H9 (cell line): Measurements from ENCODE around the gene LRP10. TPM values are rescaled to one million over a fixed set of nuclear protein-coding genes. Genes with fewer than 3 reads are reported as not detected.

ENCODE experiments used
- DNase-seq: peaks from one replicate; pipeline ENCODE4 v3.0.0-alpha.2; 2017
- H2AFZ ChIP-seq: one replicate; pipeline ENCODE4 v1.6.1; 2013; ENCODE audit warnings: mild to moderate bottlenecking, low read length, control low read depth, moderate library complexity
- H2AK5ac ChIP-seq: 2 replicates; pipeline ENCODE4 v1.6.1; 2013; ENCODE audit warnings: low read length, control low read depth, mixed read lengths; ENCODE audit not compliant: insufficient read length
- H2BK120ac ChIP-seq: one replicate; pipeline ENCODE4 v1.6.1; 2013; ENCODE audit warnings: low read depth, mild to moderate bottlenecking, low read length, control low read depth, inconsistent platforms; ENCODE audit not compliant: poor library complexity, severe bottlenecking
- H2BK12ac ChIP-seq: 2 replicates; pipeline ENCODE4 v1.6.1; 2013; ENCODE audit warnings: low read length, control low read depth, mixed read lengths, low read depth; ENCODE audit not compliant: insufficient read length
- H2BK15ac ChIP-seq: 2 replicates; pipeline ENCODE4 v1.6.1; 2013; ENCODE audit warnings: low read depth, low read length, control low read depth
- H2BK20ac ChIP-seq: one replicate; pipeline ENCODE4 v1.6.1; 2013; ENCODE audit warnings: low read depth, mild to moderate bottlenecking, low read length, control low read depth, inconsistent platforms; ENCODE audit not compliant: poor library complexity, severe bottlenecking
- H2BK5ac ChIP-seq: 2 replicates; pipeline ENCODE4 v1.6.1; 2013; ENCODE audit warnings: low read length, control low read depth, mixed read lengths; ENCODE audit not compliant: insufficient read length
- H3K14ac ChIP-seq: 2 replicates; pipeline ENCODE4 v1.6.1; 2013; ENCODE audit warnings: low read length, control low read depth; ENCODE audit not compliant: insufficient read depth
- H3K18ac ChIP-seq: 2 replicates; pipeline ENCODE4 v1.6.1; 2013; ENCODE audit warnings: low read depth, mild to moderate bottlenecking, mixed read lengths, low read length, control low read depth; ENCODE audit not compliant: insufficient read length
- H3K23ac ChIP-seq: 2 replicates; pipeline ENCODE4 v1.6.1; 2013; ENCODE audit warnings: low read length, control low read depth, mixed read lengths, low read depth; ENCODE audit not compliant: insufficient read length
- H3K23me2 ChIP-seq: 2 replicates; pipeline ENCODE4 v1.6.1; 2013; ENCODE audit warnings: low read depth, mild to moderate bottlenecking, mixed read lengths, low read length, control low read depth; ENCODE audit not compliant: insufficient read length, poor library complexity, severe bottlenecking
- H3K27ac ChIP-seq: 2 replicates; pipeline ENCODE4 v1.5.1; 2013; ENCODE audit warnings: low read length, control low read depth, mixed read lengths, low read depth; ENCODE audit not compliant: insufficient read length
- H3K27me3 ChIP-seq: 2 replicates; pipeline ENCODE4 v1.6.1; 2013; ENCODE audit warnings: low read length, control low read depth, inconsistent platforms; ENCODE audit not compliant: insufficient read depth
- H3K4ac ChIP-seq: 2 replicates; pipeline ENCODE4 v1.6.1; 2013; ENCODE audit warnings: low read depth, mild to moderate bottlenecking, control low read depth, inconsistent platforms, low read length, moderate library complexity
- H3K4me1 ChIP-seq: 2 replicates; pipeline ENCODE4 v1.6.1; 2013; ENCODE audit warnings: low read length, control low read depth, inconsistent platforms; ENCODE audit not compliant: insufficient read depth
- H3K4me2 ChIP-seq: 2 replicates; pipeline ENCODE4 v1.6.1; 2013; ENCODE audit warnings: low read length, control low read depth, mixed read lengths; ENCODE audit not compliant: insufficient read length, insufficient read depth
- H3K56ac ChIP-seq: 2 replicates; pipeline ENCODE4 v1.6.1; 2013; ENCODE audit warnings: low read depth, mild to moderate bottlenecking, mixed read lengths, low read length, control low read depth; ENCODE audit not compliant: insufficient read length
- H3K79me1 ChIP-seq: 2 replicates; pipeline ENCODE4 v1.6.1; 2013; ENCODE audit warnings: low read depth, mild to moderate bottlenecking, moderate library complexity, low read length, control low read depth, inconsistent platforms; ENCODE audit not compliant: insufficient read depth, poor library complexity, severe bottlenecking
- H3K79me2 ChIP-seq: 2 replicates; pipeline ENCODE4 v1.6.1; 2013; ENCODE audit warnings: low read length, control low read depth, inconsistent platforms; ENCODE audit not compliant: insufficient read depth
- H3K9ac ChIP-seq: 2 replicates; pipeline ENCODE4 v1.6.1; 2013; ENCODE audit warnings: low read length, control low read depth, mixed read lengths; ENCODE audit not compliant: insufficient read length; ENCODE audit errors: extremely low read depth
- H3K9me3 ChIP-seq: one replicate; pipeline ENCODE4 v1.6.1; 2013; ENCODE audit warnings: low read depth, low read length, inconsistent platforms; ENCODE audit not compliant: control insufficient read depth
- H3T11ph ChIP-seq: one replicate; pipeline ENCODE4 v1.6.1; 2013; ENCODE audit warnings: mild to moderate bottlenecking, low read length, control low read depth, inconsistent platforms
- H4K20me1 ChIP-seq: one replicate; pipeline ENCODE4 v1.6.1; 2013; ENCODE audit not compliant: control insufficient read depth, insufficient read length, insufficient read depth
- H4K5ac ChIP-seq: 2 replicates; pipeline ENCODE4 v1.6.1; 2013; ENCODE audit warnings: low read depth, mild to moderate bottlenecking, mixed read lengths, low read length, control low read depth; ENCODE audit not compliant: insufficient read length
- H4K8ac ChIP-seq: replicated peaks from 2 replicates; pipeline ENCODE4 v1.6.1; 2013; ENCODE audit warnings: low read length, control low read depth, mixed read lengths, low read depth; ENCODE audit not compliant: insufficient read length
- H4K91ac ChIP-seq: 2 replicates; pipeline ENCODE4 v1.6.1; 2013; ENCODE audit warnings: low read depth, mild to moderate bottlenecking, moderate library complexity, mixed read lengths, low read length, control low read depth; ENCODE audit not compliant: insufficient read length
- H3K27ac Mint-ChIP-seq, 3 experiments: 2 replicates in 2 of 3; 3 replicates in 1 of 3; pipeline ENCODE4 v1.8.0; 2020 to 2021; ENCODE audit warnings: mixed read lengths in 3 of 3, mild to moderate bottlenecking in 1 of 3, moderate library complexity in 1 of 3
- H3K27me3 Mint-ChIP-seq: 2 replicates; pipeline ENCODE4 v1.8.0; 2021; ENCODE audit warnings: low read depth, mild to moderate bottlenecking, moderate library complexity, mixed read lengths
- H3K36me3 Mint-ChIP-seq, 3 experiments: 2 replicates in 2 of 3; 3 replicates in 1 of 3; pipeline ENCODE4 v1.8.0; 2020 to 2021; ENCODE audit warnings: low read depth in 3 of 3, mixed read lengths in 3 of 3; ENCODE audit not compliant: insufficient read depth in 1 of 3
- H3K4me1 Mint-ChIP-seq, 2 experiments: 2 replicates each; pipeline ENCODE4 v1.8.0; 2020; ENCODE audit warnings: mixed read lengths in 2 of 2
- H3K4me3 Mint-ChIP-seq, 2 experiments: 2 replicates in 1 of 2; 3 replicates in 1 of 2; pipeline ENCODE4 v1.8.0; 2020 to 2021; ENCODE audit warnings: mild to moderate bottlenecking in 2 of 2, mixed read lengths in 2 of 2, moderate library complexity in 1 of 2
- H3K9me3 Mint-ChIP-seq, 2 experiments: 2 replicates in 1 of 2; 3 replicates in 1 of 2; pipeline ENCODE4 v1.8.0; 2020; ENCODE audit warnings: mild to moderate bottlenecking in 2 of 2, mixed read lengths in 2 of 2, moderate library complexity in 1 of 2
- CTCF ChIP-seq: fragments of 200-600 bp; sonication (generic); conservative IDR thresholded peaks from 3 replicates; pipeline ENCODE4 v1.8.0; 2021; ENCODE audit warnings: antibody characterized with exemption, mild to moderate bottlenecking
- WGBS: extraction: QIAGEN DNeasy Blood & Tissue Kit; methylation state at CpG from one replicate; pipeline ENCODE4 v1.1.7; 2013; ENCODE audit warnings: missing lambda C conversion rate, low lambda C conversion rate, mixed read lengths; ENCODE audit not compliant: insufficient read length; ENCODE audit errors: extremely low coverage; 5-methylcytosine and 5-hydroxymethylcytosine counted together
- total RNA-seq: library from RNA; stranded (reverse); gene quantifications from 2 replicates; pipeline ENCODE4 v1.2.1, GENCODE V29; 2021

LRP10 gene
- total RNA-seq, 1 experiment from 2014 or later = 13.3 TPM

DNA sequence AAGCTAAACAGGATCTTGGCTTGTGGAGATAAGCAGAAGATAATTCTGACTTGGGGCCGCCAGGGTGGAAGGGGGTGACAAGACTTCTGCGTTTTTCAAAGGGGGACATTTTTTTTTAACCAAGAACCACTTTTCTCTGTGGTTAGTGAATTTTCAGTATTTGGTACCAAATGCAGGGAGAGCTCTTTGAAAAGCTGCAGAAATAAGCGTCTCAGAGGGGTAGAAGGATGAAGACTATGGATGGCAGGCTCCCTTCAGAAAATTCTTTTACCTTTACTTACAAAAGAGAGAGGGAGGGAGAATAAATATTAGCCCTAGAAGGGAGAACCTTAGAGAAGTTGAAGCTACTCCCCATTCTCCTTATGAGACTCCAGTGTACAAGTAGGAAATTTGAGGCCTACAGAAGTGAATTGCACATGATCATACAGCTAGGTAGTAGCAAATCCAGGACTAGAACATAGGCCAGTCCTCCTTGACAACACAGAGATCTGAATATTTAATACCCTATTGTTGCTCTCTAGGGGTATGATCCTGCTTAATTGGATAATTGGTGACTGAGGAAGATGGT lies 41.0 kb upstream of the LRP10 start:
- no peak overlapping the region for H3K23ac ChIP-seq

More for the DNA sequence above, 41.0 kb upstream of the LRP10 start:
- H3K4me1 ChIP-seq = no peaks in the 10 kb centered on the region
- no peak overlapping the region for H3K56ac ChIP-seq
- peak overlapping the region in 2 of 3 experiments; percentile 97 to 99; a peak in 5 of 7 replicates for H3K27ac Mint-ChIP-seq
- no peak overlapping the region for H3K18ac ChIP-seq
- peaks cover 6% of the 10 kb centered on the region for H3K23me2 ChIP-seq
- no peaks in the 10 kb centered on the region for H3K27me3 ChIP-seq
- no peak overlapping the region for H2BK12ac ChIP-seq
- H3K4me3 Mint-ChIP-seq = peak overlapping the region; percentile 96
- no peak overlapping the region for H4K5ac ChIP-seq
- H3K9me3 Mint-ChIP-seq = peaks cover 0 to 4% of the 10 kb centered on the region in 2 experiments; a peak in 2 of 5 replicates
- 0 out of 2 replicates have a peak overlapping the region, but pooled peaks have one; percentile 59 for H3K4ac ChIP-seq
- H3K9ac ChIP-seq = peak overlapping the region; percentile 81
- no peaks in the 10 kb centered on the region for H3K27me3 Mint-ChIP-seq
- H2BK15ac ChIP-seq = no peak overlapping the region
- no peak overlapping the region for H2AFZ ChIP-seq
- no peak overlapping the region for H4K91ac ChIP-seq
- no CpG with 5 or more reads among the region's 3 CpGs for WGBS
- H3K14ac ChIP-seq = no peak overlapping the region
- DNase-seq = no peak
- no peak overlapping the region for H2BK5ac ChIP-seq
- no peak overlapping the region for H2AK5ac ChIP-seq
- H3K4me2 ChIP-seq = peak overlapping the region; percentile 92
- no peak for TF ChIP-seq CTCF
- H3K4me1 Mint-ChIP-seq = peaks cover 17 to 23% of the 10 kb centered on the region in 2 experiments
- no peak overlapping the region for H3T11ph ChIP-seq
- no peak overlapping the region for H3K27ac ChIP-seq
- peaks cover 18 to 36% (median 35%) of the 10 kb centered on the region in 3 experiments for H3K36me3 Mint-ChIP-seq
- H2BK20ac ChIP-seq = no peak overlapping the region
- H3K9me3 ChIP-seq = no peaks in the 10 kb centered on the region
- no peak overlapping the region for H4K8ac ChIP-seq
- H4K20me1 ChIP-seq = no peaks in the 10 kb centered on the region
- H2BK120ac ChIP-seq = no peak overlapping the region
- H3K79me1 ChIP-seq = peaks cover 4% of the 10 kb centered on the region
- H3K79me2 ChIP-seq = peaks cover 5% of the 10 kb centered on the region; the same call in 1 of the 2 replicates
